HepG2 (cell line): ENCODE results near the gene ABCA2. TPM values are rescaled to one million over a fixed set of nuclear protein-coding genes. Genes with fewer than 3 reads are reported as not detected.

ENCODE experiments used
- BRD4 ChIP-seq: sonication (generic); formaldehyde crosslinking; IDR thresholded peaks from 2 replicates; pipeline ENCODE4 v1.4.0; 2020; ENCODE audit warnings: missing genetic modification reagents
- CSRNP2 ChIP-seq: sonication (generic); formaldehyde crosslinking; conservative IDR thresholded peaks from 2 replicates; pipeline ENCODE4 v1.8.0; 2022; ENCODE audit warnings: low read depth, missing genetic modification reagents
- DNMT1 ChIP-seq: sonication (generic); formaldehyde crosslinking; IDR thresholded peaks from 2 replicates; pipeline ENCODE4 v1.5.1; 2020; ENCODE audit warnings: mild to moderate bottlenecking, missing genetic modification reagents
- DZIP1 ChIP-seq: sonication (generic); formaldehyde crosslinking; IDR thresholded peaks from 2 replicates; pipeline ENCODE4 v1.5.0; 2020; ENCODE audit warnings: mild to moderate bottlenecking, missing genetic modification reagents
- ELF4 ChIP-seq: sonication (generic); formaldehyde crosslinking; IDR thresholded peaks from 2 replicates; pipeline ENCODE4 v1.5.0; 2020; ENCODE audit warnings: missing genetic modification reagents, mild to moderate bottlenecking, moderate library complexity, borderline replicate concordance
- KDM6A ChIP-seq: IDR thresholded peaks from 2 replicates; pipeline ENCODE4 v1.6.1; 2016; ENCODE audit warnings: low read depth
- MYC ChIP-seq: sonication (generic); formaldehyde crosslinking; IDR thresholded peaks from 2 replicates; pipeline ENCODE4 v1.9.0; 2021; ENCODE audit warnings: missing genetic modification reagents, borderline replicate concordance
- TMF1 ChIP-seq: sonication (generic); formaldehyde crosslinking; IDR thresholded peaks from 2 replicates; pipeline ENCODE4 v1.8.1; 2022; ENCODE audit warnings: low read depth, missing genetic modification reagents
- TP53 ChIP-seq: sonication (generic); formaldehyde crosslinking; conservative IDR thresholded peaks from 2 replicates; pipeline ENCODE4 v1.4.0; 2020; ENCODE audit warnings: missing genetic modification reagents
- XRCC5 ChIP-seq: fragments of 200-400 bp; formaldehyde crosslinking; optimal IDR thresholded peaks from 2 replicates; pipeline ENCODE3; 2017; ENCODE audit warnings: mild to moderate bottlenecking, low read length
- ZFP82 ChIP-seq: sonication (generic); formaldehyde crosslinking; IDR thresholded peaks from 2 replicates; pipeline ENCODE4 v1.5.1; 2020; ENCODE audit warnings: mild to moderate bottlenecking, missing genetic modification reagents, borderline replicate concordance
- ZNF510 ChIP-seq: sonication (generic); formaldehyde crosslinking; IDR thresholded peaks from 2 replicates; pipeline ENCODE4 v1.4.0; 2020; ENCODE audit warnings: low read depth, mild to moderate bottlenecking, missing genetic modification reagents
- ZNF589 ChIP-seq: sonication (generic); formaldehyde crosslinking; conservative IDR thresholded peaks from 2 replicates; pipeline ENCODE4 v1.8.0; 2022; ENCODE audit warnings: mild to moderate bottlenecking, moderate library complexity, missing genetic modification reagents
- ZNF800 ChIP-seq: sonication (generic); formaldehyde crosslinking; IDR thresholded peaks from 2 replicates; pipeline ENCODE4 v1.4.0; 2020; ENCODE audit warnings: missing genetic modification reagents
- polyA plus RNA-seq, 8 experiments: library from polyadenylated mRNA; depleted of rRNA in 3 of 8; stranded (reverse) in 7 of 8; unstranded in 1 of 8; fragments of >200 nt; fragmentation: Illumina TruSeq in 4 of 8; extraction: Trizol in 4 of 8; gene quantifications; 2 replicates each; pipeline versions ENCODE4 v1.2.1 to v1.2.3, GENCODE V29; 2011 to 2016; ENCODE audit warnings: low read depth in 4 of 8, missing spikeins in 1 of 8, mixed read lengths in 1 of 8; ENCODE audit not compliant: insufficient read depth in 1 of 8
- total RNA-seq, 5 experiments: library from RNA; depleted of rRNA; stranded (reverse); fragments of >200 nt; fragmentation: Illumina TruSeq; extraction: Trizol; gene quantifications; 2 replicates each; pipeline ENCODE4 v1.2.3, GENCODE V29; 2016; ENCODE audit warnings: low read depth in 1 of 5
- TF ChIP-seq, protein P1 (sequence below): sonication (generic); formaldehyde crosslinking; IDR thresholded peaks from 2 replicates; pipeline ENCODE4 v1.4.0; 2020; ENCODE audit warnings: low read depth, missing genetic modification reagents
- TF ChIP-seq, protein P2 (sequence below): sonication (generic); formaldehyde crosslinking; IDR thresholded peaks from 2 replicates; pipeline ENCODE4 v1.9.0; 2021; ENCODE audit warnings: missing genetic modification reagents, mild to moderate bottlenecking, borderline replicate concordance

Gene ABCA2
- total and polyA plus RNA-seq, 2 of the 13 experiments (the other 11 are each of a cell fraction or from before 2014, with no cell fraction given): 2.9 to 19.2 TPM

DNA sequence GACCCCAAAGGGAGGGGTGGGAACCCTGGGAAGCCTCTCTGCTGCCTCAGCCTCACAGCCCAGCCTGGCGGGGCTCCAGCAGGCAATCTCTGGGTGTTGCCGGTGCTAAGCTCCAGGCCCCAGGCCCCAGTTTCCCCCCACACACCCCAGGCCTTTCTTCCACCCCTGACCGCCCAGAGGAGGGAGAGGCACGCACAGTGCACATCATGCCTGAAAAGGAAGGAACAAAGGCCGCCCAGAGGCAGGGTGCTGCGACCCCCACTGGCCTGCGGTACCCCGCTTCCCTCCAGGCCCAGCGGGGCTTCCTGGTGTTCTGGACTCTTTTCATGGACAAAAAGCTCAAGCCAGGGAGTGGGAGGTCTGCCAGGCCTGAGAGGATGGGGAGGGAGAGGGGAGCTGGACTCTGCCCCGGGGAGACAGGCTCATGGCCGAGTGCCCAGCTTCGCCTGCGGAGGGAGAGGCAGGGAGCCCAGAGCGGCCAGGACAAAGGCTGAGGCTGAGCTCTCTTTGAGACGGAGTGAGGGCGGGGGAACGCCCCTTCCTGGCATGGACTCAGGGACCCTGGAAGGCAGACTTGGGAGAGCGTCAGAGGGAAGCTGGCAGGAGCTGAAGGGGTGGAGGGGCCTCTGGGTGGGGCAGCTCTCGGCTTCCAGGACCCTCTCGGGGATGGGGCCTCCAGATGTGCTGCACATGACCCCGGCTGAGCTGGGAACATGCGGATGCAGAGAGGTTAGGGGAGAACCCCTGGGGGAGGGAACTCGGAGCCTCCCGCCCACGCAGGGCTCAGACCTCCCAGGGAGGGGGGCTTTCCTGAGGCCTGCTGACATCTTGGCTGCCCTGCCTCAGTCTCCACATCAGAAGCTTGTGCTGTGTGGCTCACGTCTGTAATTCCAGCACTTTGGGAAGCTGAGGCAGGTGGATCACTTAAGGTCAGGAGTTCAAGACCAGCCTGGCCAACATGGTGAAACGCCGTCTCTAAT lies 27.6 kb upstream of the ABCA2 start (continued):
- TF ChIP-seq, protein P1, sequence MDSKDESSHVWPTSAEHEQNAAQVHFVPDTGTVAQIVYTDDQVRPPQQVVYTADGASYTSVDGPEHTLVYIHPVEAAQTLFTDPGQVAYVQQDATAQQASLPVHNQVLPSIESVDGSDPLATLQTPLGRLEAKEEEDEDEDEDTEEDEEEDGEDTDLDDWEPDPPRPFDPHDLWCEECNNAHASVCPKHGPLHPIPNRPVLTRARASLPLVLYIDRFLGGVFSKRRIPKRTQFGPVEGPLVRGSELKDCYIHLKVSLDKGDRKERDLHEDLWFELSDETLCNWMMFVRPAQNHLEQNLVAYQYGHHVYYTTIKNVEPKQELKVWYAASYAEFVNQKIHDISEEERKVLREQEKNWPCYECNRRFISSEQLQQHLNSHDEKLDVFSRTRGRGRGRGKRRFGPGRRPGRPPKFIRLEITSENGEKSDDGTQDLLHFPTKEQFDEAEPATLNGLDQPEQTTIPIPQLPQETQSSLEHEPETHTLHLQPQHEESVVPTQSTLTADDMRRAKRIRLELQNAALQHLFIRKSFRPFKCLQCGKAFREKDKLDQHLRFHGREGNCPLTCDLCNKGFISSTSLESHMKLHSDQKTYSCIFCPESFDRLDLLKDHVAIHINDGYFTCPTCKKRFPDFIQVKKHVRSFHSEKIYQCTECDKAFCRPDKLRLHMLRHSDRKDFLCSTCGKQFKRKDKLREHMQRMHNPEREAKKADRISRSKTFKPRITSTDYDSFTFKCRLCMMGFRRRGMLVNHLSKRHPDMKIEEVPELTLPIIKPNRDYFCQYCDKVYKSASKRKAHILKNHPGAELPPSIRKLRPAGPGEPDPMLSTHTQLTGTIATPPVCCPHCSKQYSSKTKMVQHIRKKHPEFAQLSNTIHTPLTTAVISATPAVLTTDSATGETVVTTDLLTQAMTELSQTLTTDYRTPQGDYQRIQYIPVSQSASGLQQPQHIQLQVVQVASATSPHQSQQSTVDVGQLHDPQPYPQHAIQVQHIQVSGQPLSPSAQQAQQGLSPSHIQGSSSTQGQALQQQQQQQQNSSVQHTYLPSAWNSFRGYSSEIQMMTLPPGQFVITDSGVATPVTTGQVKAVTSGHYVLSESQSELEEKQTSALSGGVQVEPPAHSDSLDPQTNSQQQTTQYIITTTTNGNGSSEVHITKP (CRISPR knock-in tag): no peak; the same call in 1 of the 2 replicates
- TF ChIP-seq TMF1 (0 out of 2 replicates have a peak, but pooled peaks have one; percentile 24), DNMT1 (CRISPR knock-in tag) (no peak), ZFP82 (CRISPR knock-in tag) (no peak), ZNF589 (CRISPR knock-in tag) (no peak), ZNF800 (CRISPR knock-in tag) (peak; percentile 67; the same call in 1 of the 2 replicates), XRCC5 (peak; percentile 90), CSRNP2 (CRISPR knock-in tag) (no peak), MYC (CRISPR knock-in tag) (peak; percentile 59), DZIP1 (CRISPR knock-in tag) (no peak), KDM6A (CRISPR knock-in tag) (peak; percentile 69), TP53 (no peak), ELF4 (CRISPR knock-in tag) (no peak), ZNF510 (CRISPR knock-in tag) (no peak), BRD4 (CRISPR knock-in tag) (no peak; the same call in 1 of the 2 replicates)
- TF ChIP-seq, protein P2, sequence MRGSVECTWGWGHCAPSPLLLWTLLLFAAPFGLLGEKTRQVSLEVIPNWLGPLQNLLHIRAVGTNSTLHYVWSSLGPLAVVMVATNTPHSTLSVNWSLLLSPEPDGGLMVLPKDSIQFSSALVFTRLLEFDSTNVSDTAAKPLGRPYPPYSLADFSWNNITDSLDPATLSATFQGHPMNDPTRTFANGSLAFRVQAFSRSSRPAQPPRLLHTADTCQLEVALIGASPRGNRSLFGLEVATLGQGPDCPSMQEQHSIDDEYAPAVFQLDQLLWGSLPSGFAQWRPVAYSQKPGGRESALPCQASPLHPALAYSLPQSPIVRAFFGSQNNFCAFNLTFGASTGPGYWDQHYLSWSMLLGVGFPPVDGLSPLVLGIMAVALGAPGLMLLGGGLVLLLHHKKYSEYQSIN (CRISPR knock-in tag): no peak
